Activated naive CD4-positive, alpha-beta T cell treated with anti-CD3 and anti-CD28 coated beads, Interleukin-2, amount 10 ng/mL, durations not matched to agents 7 days and 5 days (primary cell): ENCODE measurements around the gene RAPGEF6.
"Not testable (repeated sequence)": the region's sequence is repeated elsewhere in the genome, so short reads cannot be mapped to it uniquely, and the experiment has no call there.

Experiments
- CTCF ChIA-PET: fragments of 350-600 bp; sonication (Branson Sonifier 250); formaldehyde crosslinking; loops from one replicate; lab custom pipeline; 2021; ENCODE audit warnings: antibody characterized with exemption; lab: Charles Lee
- DNase-seq: peaks from one replicate; pipeline ENCODE4 v3.0.0-alpha.2; 2020
- H3K27ac Mint-ChIP-seq: one replicate; pipeline ENCODE4 v1.8.0; 2021; ENCODE audit warnings: mild to moderate bottlenecking, moderate library complexity, mixed read lengths
- H3K27me3 Mint-ChIP-seq: one replicate; pipeline ENCODE4 v1.8.0; 2021; ENCODE audit warnings: mild to moderate bottlenecking, mixed read lengths
- H3K36me3 Mint-ChIP-seq: one replicate; pipeline ENCODE4 v1.8.0; 2021; ENCODE audit warnings: mixed read lengths
- H3K4me1 Mint-ChIP-seq: one replicate; pipeline ENCODE4 v1.8.0; 2021; ENCODE audit warnings: mixed read lengths
- H3K4me3 Mint-ChIP-seq: one replicate; pipeline ENCODE4 v1.8.0; 2021; ENCODE audit warnings: mild to moderate bottlenecking, moderate library complexity, mixed read lengths
- H3K9me3 Mint-ChIP-seq: one replicate; pipeline ENCODE4 v1.8.0; 2021; ENCODE audit warnings: mixed read lengths

RAPGEF6 gene

GRCh38 chr5:131513780-131514179 lies 121.2 kb downstream of the RAPGEF6 start:
- H3K27ac Mint-ChIP-seq: peak overlapping the region; percentile 21
- peaks cover 52% of the 10 kb centered on the region for H3K4me1 Mint-ChIP-seq
- no peaks in the 10 kb centered on the region for H3K27me3 Mint-ChIP-seq
- H3K36me3 Mint-ChIP-seq: peaks cover 41% of the 10 kb centered on the region
- peak; percentile 33 for DNase-seq
- no peaks in the 10 kb centered on the region for H3K9me3 Mint-ChIP-seq
- H3K4me3 Mint-ChIP-seq: peak overlapping the region; percentile 24
- CTCF ChIA-PET: no interaction called here

DNA sequence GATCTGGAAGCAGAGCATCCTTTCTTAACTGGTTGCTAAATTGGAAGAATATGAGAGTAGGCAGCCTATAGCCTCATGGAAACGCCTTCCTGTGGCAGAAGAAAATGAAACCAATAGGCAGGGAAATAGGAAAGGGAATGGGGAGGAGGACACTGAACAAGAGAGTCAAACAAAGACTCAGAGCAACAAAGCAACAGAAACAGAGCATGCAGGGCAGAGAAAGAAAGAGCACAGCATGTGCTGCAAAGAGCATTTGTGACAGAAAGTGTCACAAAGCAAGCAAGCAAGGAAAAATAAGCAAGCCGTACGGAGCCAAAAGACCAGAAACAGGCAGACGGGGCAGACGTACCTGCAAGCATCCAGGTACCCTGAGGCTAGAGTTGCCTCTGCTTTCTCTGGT lies 123.1 kb downstream of the RAPGEF6 start:
- peaks cover 39% of the 10 kb centered on the region for H3K36me3 Mint-ChIP-seq
- H3K4me3 Mint-ChIP-seq: no peak overlapping the region
- H3K9me3 Mint-ChIP-seq: no peaks in the 10 kb centered on the region
- H3K27me3 Mint-ChIP-seq: no peaks in the 10 kb centered on the region
- H3K27ac Mint-ChIP-seq: no peak overlapping the region
- peaks cover 45% of the 10 kb centered on the region for H3K4me1 Mint-ChIP-seq
- no peak for DNase-seq
- CTCF ChIA-PET: interaction anchor here (0.9 to 1.3 kb wide), 2 partner anchors 55 to 299 kb away, joined by 3 read pairs; no protein-coding TSS in a partner anchor

DNA sequence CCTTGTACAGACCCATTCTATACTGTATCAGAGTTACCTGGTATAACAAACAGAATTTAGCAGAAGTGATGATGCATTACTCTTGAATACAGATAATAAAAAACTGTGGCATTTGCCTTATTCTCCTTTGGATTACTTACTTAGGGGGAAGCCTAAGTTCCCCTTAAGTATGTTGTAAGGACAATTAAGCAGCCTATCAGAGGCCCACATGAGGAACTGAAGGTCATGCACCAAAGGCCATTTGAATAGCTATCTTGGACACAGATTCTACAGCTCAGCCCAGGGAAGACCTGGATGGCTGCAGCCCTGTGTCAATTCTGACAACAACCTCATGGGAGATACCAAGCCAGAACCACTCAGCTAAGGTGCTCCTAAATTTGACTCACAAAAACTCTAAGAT lies 125.2 kb downstream of the RAPGEF6 start:
- Mint-ChIP-seq H3K9me3 (no peaks in the 10 kb centered on the region), H3K36me3 (peaks cover 34% of the 10 kb centered on the region), H3K27ac (no peak overlapping the region), H3K4me3 (no peak overlapping the region), H3K27me3 (no peaks in the 10 kb centered on the region), H3K4me1 (peaks cover 27% of the 10 kb centered on the region)
- CTCF ChIA-PET: interaction anchor here (0.7 kb wide), 1 partner anchor 771 kb away, joined by 3 read pairs; no protein-coding TSS in a partner anchor
- no peak for DNase-seq

- Mint-ChIP-seq H3K4me1 (no peaks in the 10 kb centered on the region), H3K27me3 (no peaks in the 10 kb centered on the region), H3K9me3 (no peaks in the 10 kb centered on the region), H3K27ac (no peak overlapping the region), H3K4me3 (no peak overlapping the region), H3K36me3 (peaks cover 52% of the 10 kb centered on the region)
- CTCF ChIA-PET: no interaction called here
- no peak for DNase-seq
Measured at GRCh38 chr5:131505237-131505908, 129.7 kb downstream of the RAPGEF6 start.

DNA sequence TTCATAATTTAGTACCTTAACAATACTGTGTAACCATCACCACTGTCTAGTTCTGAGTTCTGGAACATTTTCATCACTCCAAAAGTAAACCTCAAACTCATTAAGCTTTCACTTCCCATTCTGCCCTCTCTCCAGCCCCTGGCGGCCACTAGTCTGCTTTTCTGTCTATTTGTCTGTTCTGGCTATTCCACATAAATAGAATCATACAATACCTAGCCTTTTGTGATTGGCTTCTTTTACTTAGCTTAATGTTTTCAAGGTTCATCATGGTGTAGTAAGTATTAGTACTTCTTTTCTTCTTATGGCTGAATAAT lies 138.7 kb downstream of the RAPGEF6 start:
- Mint-ChIP-seq H3K9me3 (no peaks in the 10 kb centered on the region), H3K27me3 (no peaks in the 10 kb centered on the region), H3K4me1 (no peaks in the 10 kb centered on the region), H3K4me3 (no peak overlapping the region), H3K27ac (peak overlapping the region; percentile 73), H3K36me3 (peaks cover 64% of the 10 kb centered on the region)
- DNase-seq: no peak
- CTCF ChIA-PET: no interaction called here

DNA sequence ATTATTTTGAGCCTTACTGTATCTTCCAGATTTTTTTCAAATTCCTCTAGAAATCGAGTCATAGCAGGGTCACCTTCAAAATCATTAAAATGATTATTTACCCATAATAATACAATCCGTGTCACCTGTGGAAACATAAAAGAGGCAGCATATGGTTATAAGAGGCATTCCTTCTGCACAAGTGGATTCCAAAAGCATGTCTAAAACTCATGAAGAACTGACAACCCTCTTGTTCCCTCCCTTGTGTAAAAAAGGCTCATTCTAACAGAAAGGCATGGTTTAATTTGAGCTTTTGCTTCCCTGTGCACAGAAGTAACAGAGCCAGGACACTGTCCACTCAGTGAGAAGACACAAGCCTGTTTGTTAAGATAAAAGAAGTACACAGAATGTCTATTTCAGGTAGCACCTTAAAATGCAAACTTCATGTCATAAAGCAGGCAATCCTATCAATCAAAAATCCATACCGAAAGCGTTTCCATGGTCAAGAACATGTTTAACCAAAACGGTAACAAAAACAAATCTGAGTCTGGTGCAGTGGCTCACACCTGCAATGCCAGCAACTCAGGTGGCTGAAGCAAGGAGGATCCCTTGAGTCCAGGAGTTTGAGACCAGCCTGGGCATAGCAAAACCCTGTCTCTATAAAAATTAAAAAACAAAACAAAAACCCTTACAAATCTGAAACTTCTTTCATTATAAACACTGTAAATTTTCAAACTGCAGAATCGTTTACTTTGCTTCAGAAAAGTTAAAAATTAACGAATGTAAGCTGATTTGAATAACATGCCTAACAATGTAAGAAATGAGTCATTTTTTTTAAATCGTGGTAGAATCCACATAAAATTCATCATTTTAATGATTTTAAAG lies 139.3 kb downstream of the RAPGEF6 start:
- peaks cover 62% of the 10 kb centered on the region for H3K36me3 Mint-ChIP-seq
- DNase-seq: no peak
- H3K4me3 Mint-ChIP-seq: no peak overlapping the region
- H3K27me3 Mint-ChIP-seq: no peaks in the 10 kb centered on the region
- CTCF ChIA-PET: no interaction called here
- H3K27ac Mint-ChIP-seq: no peak overlapping the region
- no peaks in the 10 kb centered on the region for H3K9me3 Mint-ChIP-seq
- peaks cover under 1% of the 10 kb centered on the region for H3K4me1 Mint-ChIP-seq

GRCh38 chr5:131491749-131492148 lies 143.3 kb downstream of the RAPGEF6 start:
- peaks cover 65% of the 10 kb centered on the region for H3K36me3 Mint-ChIP-seq
- CTCF ChIA-PET: interaction anchor here (1.2 to 1.5 kb wide), 2 partner anchors 69 to 98 kb away, joined by 3 read pairs; no protein-coding TSS in a partner anchor

GRCh38 chr5:131488463-131488862 lies 146.6 kb downstream of the RAPGEF6 start:
- no peak for DNase-seq
- H3K9me3 Mint-ChIP-seq: no peaks in the 10 kb centered on the region
- peaks cover 22% of the 10 kb centered on the region for H3K4me1 Mint-ChIP-seq
- peak overlapping the region; percentile 73 for H3K27ac Mint-ChIP-seq
- CTCF ChIA-PET: interaction anchor here (1.0 to 2.0 kb wide), 3 partner anchors 10 to 101 kb away, joined by 3 to 6 read pairs (median 4); no protein-coding TSS in a partner anchor
- no peaks in the 10 kb centered on the region for H3K27me3 Mint-ChIP-seq
- peaks cover 58% of the 10 kb centered on the region for H3K36me3 Mint-ChIP-seq
- no peak overlapping the region for H3K4me3 Mint-ChIP-seq

More at GRCh38 chr5:131491749-131492148, 143.3 kb downstream of the RAPGEF6 start:
- peaks cover 22% of the 10 kb centered on the region for H3K4me1 Mint-ChIP-seq
- no peaks in the 10 kb centered on the region for H3K27me3 Mint-ChIP-seq
- no peaks in the 10 kb centered on the region for H3K9me3 Mint-ChIP-seq
- no peak overlapping the region for H3K4me3 Mint-ChIP-seq
- H3K27ac Mint-ChIP-seq: no peak overlapping the region
- no peak for DNase-seq

GRCh38 chr5:131487371-131487770 lies 147.7 kb downstream of the RAPGEF6 start:
- Mint-ChIP-seq H3K36me3 (peaks cover 62% of the 10 kb centered on the region), H3K4me1 (peaks cover 27% of the 10 kb centered on the region)
- CTCF ChIA-PET: interaction anchor here (2.0 kb wide), 1 partner anchor 12 kb away, joined by 6 read pairs; no protein-coding TSS in a partner anchor
- H3K27ac Mint-ChIP-seq, H3K4me3 Mint-ChIP-seq, H3K27me3 Mint-ChIP-seq, H3K9me3 Mint-ChIP-seq, DNase-seq: not testable (repeated sequence)

GRCh38 chr5:131482617-131483016 lies 152.4 kb downstream of the RAPGEF6 start:
- no peak overlapping the region for H3K4me3 Mint-ChIP-seq
- no peak for DNase-seq
- H3K36me3 Mint-ChIP-seq: peaks cover 69% of the 10 kb centered on the region
- H3K9me3 Mint-ChIP-seq: no peaks in the 10 kb centered on the region
- no peaks in the 10 kb centered on the region for H3K27me3 Mint-ChIP-seq
- CTCF ChIA-PET: interaction anchor here (0.9 to 1.2 kb wide), 2 partner anchors 373 to 599 kb away, joined by 3 read pairs; no protein-coding TSS in a partner anchor
- H3K4me1 Mint-ChIP-seq: peaks cover 32% of the 10 kb centered on the region
- no peak overlapping the region for H3K27ac Mint-ChIP-seq

DNA sequence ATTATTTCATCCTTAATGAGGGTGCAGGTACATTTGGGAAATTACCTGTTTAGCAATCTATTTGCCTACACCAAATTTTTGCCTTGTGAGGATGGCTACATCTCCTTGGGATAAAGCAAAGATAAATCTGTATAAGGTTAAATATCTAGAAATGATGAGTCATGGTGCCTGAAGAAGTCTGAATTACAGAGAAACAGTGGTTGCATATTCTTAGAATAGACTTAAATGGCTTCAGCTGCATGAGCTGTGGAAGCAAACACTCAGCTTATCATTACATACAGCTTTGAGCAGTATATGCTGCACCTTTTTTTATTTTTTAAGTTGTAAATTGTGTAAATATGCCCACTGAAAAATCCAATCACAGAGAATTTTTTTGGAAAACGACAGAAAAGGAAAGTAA lies 153.5 kb downstream of the RAPGEF6 start:
- DNase-seq: no peak
- Mint-ChIP-seq H3K36me3 (peaks cover 65% of the 10 kb centered on the region), H3K4me3 (no peak overlapping the region), H3K27ac (peak overlapping the region; percentile 12), H3K27me3 (no peaks in the 10 kb centered on the region), H3K9me3 (no peaks in the 10 kb centered on the region), H3K4me1 (peaks cover 32% of the 10 kb centered on the region)
- CTCF ChIA-PET: no interaction called here

- peaks cover 54% of the 10 kb centered on the region for H3K36me3 Mint-ChIP-seq
- H3K9me3 Mint-ChIP-seq: no peaks in the 10 kb centered on the region
- peaks cover 17% of the 10 kb centered on the region for H3K4me1 Mint-ChIP-seq
- CTCF ChIA-PET: no interaction called here
- no peak overlapping the region for H3K4me3 Mint-ChIP-seq
- H3K27ac Mint-ChIP-seq: no peak overlapping the region
- no peaks in the 10 kb centered on the region for H3K27me3 Mint-ChIP-seq
- no peak for DNase-seq
Measured at GRCh38 chr5:131475541-131475941, 159.5 kb downstream of the RAPGEF6 start.

DNA sequence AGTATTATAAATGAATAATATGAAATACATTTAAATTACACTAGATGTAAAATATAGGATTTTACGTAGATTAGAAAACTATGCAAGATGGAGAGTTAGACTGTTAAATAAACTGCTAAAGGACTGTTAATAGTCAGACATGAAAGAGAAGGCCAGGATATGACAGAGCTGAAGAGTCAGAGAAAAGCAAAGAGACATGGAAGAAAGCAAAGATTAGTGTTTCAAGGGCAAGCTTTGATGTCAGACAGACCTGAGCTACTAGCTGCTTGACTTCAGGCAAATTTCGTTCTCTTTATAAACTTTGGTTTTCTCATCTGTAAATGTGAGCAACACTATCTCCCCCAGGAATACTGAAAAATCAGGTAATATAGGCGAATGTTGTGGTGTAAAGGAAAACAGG lies 161.3 kb downstream of the RAPGEF6 start:
- Mint-ChIP-seq H3K27ac (no peak overlapping the region), H3K4me1 (peaks cover 4% of the 10 kb centered on the region), H3K36me3 (peaks cover 49% of the 10 kb centered on the region), H3K4me3 (no peak overlapping the region), H3K27me3 (no peaks in the 10 kb centered on the region), H3K9me3 (no peaks in the 10 kb centered on the region)
- CTCF ChIA-PET: no interaction called here
- no peak for DNase-seq

- no peaks in the 10 kb centered on the region for H3K9me3 Mint-ChIP-seq
- H3K36me3 Mint-ChIP-seq: peaks cover 59% of the 10 kb centered on the region
- no peaks in the 10 kb centered on the region for H3K4me1 Mint-ChIP-seq
- no peak for DNase-seq
- no peak overlapping the region for H3K4me3 Mint-ChIP-seq
- CTCF ChIA-PET: no interaction called here
- H3K27ac Mint-ChIP-seq: no peak overlapping the region
- no peaks in the 10 kb centered on the region for H3K27me3 Mint-ChIP-seq
Measured at GRCh38 chr5:131466171-131466766, 168.8 kb downstream of the RAPGEF6 start.
